Brain microvascular endothelial cell (primary cell): ENCODE results near the gene COA3.
A peak's percentile ranks its signal among the peaks of the same experiment; 100 is the strongest.

Experiments used
- DNase-seq: peaks from one replicate; pipeline ENCODE4 v3.0.0-alpha.2; 2020
- H3K27ac ChIP-seq: fragments of 250-450 bp; sonication (Bioruptor Pico); 2 replicates; pipeline ENCODE4 v1.5.1; 2020; ENCODE audit warnings: mild to moderate bottlenecking, moderate library complexity
- H3K27me3 ChIP-seq: fragments of 250-450 bp; sonication (Bioruptor Pico); replicated peaks from 2 replicates; pipeline ENCODE4 v1.5.1; 2020; ENCODE audit warnings: mild to moderate bottlenecking
- H3K36me3 ChIP-seq: fragments of 250-450 bp; sonication (Bioruptor Pico); replicated peaks from 2 replicates; pipeline ENCODE4 v1.5.1; 2020; ENCODE audit warnings: mild to moderate bottlenecking
- H3K4me3 ChIP-seq: 2 replicates; pipeline ENCODE4 v1.5.1; 2011; ENCODE audit warnings: low read depth, mild to moderate bottlenecking, control low read depth, low read length, moderate library complexity
- in situ Hi-C: cut with HindIII; loops from 2 replicates; pipeline ENCODE4 v1.10.0; 2017; ENCODE audit warnings: low sequenced_read_pairs, low pct_ligation_motif_present
- TF ChIP-seq, protein P1 (sequence below): IDR thresholded peaks from 2 replicates; pipeline ENCODE4 v1.5.1; 2011; ENCODE audit warnings: low read depth, mild to moderate bottlenecking, moderate library complexity, low read length, control low read depth, inconsistent platforms; ENCODE audit errors: missing control alignments

The COA3 gene

DNA sequence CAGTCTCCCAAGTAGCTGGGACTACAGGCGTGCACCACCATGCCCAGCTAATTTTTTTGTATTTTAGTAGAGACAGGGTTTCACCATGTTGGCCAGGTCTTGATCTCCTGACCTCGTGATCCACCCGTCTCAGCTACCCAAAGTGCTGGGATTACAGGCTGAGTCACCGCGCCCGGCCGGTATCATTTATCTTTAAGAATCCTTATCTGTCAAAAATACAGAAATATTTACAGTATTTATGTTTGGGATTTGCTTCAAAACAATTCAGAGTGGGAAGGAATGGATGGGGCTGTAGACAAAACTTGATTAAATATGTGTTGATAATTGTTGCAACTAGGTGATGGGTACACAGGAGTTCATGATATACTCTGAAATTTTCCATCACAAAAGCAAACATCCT, 22.7 kb upstream of the COA3 start:
- H3K27me3 ChIP-seq, result no peaks in the 10 kb centered on the region
- in situ Hi-C loops, result no loop called here
- H3K36me3 ChIP-seq, result peaks cover 38% of the 10 kb centered on the region
- TF ChIP-seq, protein P1, sequence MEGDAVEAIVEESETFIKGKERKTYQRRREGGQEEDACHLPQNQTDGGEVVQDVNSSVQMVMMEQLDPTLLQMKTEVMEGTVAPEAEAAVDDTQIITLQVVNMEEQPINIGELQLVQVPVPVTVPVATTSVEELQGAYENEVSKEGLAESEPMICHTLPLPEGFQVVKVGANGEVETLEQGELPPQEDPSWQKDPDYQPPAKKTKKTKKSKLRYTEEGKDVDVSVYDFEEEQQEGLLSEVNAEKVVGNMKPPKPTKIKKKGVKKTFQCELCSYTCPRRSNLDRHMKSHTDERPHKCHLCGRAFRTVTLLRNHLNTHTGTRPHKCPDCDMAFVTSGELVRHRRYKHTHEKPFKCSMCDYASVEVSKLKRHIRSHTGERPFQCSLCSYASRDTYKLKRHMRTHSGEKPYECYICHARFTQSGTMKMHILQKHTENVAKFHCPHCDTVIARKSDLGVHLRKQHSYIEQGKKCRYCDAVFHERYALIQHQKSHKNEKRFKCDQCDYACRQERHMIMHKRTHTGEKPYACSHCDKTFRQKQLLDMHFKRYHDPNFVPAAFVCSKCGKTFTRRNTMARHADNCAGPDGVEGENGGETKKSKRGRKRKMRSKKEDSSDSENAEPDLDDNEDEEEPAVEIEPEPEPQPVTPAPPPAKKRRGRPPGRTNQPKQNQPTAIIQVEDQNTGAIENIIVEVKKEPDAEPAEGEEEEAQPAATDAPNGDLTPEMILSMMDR, result no peak
- DNase-seq, result no peak
- H3K27ac ChIP-seq, result no peak overlapping the region
- H3K4me3 ChIP-seq, result no peak overlapping the region

DNA sequence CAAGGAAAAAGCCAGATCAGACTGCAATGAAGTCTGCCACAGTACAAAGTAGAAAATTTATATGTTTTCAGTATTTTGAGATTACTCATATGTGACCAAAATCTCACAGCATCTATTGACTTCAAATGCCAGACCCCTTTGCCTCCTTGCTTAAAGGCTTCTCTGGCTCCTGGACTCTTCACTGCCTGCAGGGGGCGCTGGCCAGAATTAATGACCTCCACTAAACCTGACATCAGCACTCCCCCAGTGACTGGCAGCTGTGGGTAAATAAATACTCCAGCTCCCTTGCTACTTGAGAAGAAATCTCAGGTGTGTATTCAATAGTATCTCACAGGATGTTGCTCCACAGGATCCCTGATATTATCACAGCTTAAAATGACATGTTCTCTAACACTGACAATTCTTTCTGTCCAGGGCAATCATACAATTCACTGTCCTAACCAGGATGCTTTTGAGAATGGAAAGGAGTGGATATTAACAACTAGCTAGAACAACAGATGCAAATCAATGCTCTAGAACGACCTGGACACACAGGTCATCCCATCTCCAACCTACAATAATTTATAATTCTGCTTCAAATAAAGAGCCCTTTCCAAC, 21.5 kb upstream of the COA3 start:
- in situ Hi-C loops, result no loop called here
- no peak overlapping the region for H3K4me3 ChIP-seq
- DNase-seq, result peak; percentile 61
- H3K36me3 ChIP-seq, result peaks cover 49% of the 10 kb centered on the region
- H3K27ac ChIP-seq, result no peak overlapping the region
- no peaks in the 10 kb centered on the region for H3K27me3 ChIP-seq
- TF ChIP-seq, protein P1, result peak; percentile 89

DNA sequence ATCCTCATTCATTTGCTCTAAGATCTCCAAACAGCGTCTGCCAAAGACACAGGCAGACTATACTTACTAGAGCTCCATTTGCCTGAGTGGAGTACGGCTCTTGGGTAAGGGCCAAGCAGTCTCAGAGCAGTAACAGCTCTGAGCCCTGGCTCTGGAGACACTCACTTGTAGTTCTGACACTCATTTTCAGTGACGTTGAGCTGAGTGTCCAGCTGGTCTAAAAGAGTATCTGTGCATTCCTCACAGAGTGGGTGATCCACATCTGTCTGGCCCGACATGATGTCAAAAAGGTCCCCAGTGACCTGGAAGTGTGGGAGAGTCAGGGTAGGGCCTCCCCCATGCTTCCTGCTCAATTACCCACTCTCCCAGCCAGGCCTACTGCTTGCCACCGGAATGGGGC, 19.9 kb upstream of the COA3 start:
- H3K27me3 ChIP-seq, result no peaks in the 10 kb centered on the region
- in situ Hi-C loops, result no loop called here
- TF ChIP-seq, protein P1, result no peak
- H3K36me3 ChIP-seq, result peaks cover 66% of the 10 kb centered on the region
- DNase-seq, result no peak
- no peak overlapping the region for H3K4me3 ChIP-seq
- H3K27ac ChIP-seq, result peak overlapping the region; percentile 58

DNA sequence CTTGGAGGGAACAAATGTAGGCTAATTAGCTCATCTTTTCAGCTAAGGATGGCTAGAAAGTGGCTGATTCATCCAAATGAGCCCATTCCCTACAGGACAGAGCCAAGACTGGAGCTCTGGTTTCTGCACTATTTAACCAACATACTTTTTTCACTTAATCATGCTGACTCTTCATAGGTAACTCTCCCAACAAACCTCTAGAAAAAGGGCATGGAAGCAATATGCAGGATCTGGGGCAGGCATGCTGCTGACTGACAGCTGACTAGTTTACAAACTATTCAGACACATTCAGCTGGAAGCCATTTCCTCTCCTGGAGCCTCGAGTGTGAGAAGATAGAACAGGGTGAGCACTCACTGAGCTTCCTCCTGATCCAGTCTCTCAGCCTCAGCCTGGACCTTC, 19.4 kb upstream of the COA3 start:
- in situ Hi-C loops, result no loop called here
- peak; percentile 45 for DNase-seq
- H3K4me3 ChIP-seq, result no peak overlapping the region
- H3K36me3 ChIP-seq, result peaks cover 70% of the 10 kb centered on the region
- peak overlapping the region; percentile 58 for H3K27ac ChIP-seq
- H3K27me3 ChIP-seq, result no peaks in the 10 kb centered on the region
- TF ChIP-seq, protein P1, result no peak

DNA sequence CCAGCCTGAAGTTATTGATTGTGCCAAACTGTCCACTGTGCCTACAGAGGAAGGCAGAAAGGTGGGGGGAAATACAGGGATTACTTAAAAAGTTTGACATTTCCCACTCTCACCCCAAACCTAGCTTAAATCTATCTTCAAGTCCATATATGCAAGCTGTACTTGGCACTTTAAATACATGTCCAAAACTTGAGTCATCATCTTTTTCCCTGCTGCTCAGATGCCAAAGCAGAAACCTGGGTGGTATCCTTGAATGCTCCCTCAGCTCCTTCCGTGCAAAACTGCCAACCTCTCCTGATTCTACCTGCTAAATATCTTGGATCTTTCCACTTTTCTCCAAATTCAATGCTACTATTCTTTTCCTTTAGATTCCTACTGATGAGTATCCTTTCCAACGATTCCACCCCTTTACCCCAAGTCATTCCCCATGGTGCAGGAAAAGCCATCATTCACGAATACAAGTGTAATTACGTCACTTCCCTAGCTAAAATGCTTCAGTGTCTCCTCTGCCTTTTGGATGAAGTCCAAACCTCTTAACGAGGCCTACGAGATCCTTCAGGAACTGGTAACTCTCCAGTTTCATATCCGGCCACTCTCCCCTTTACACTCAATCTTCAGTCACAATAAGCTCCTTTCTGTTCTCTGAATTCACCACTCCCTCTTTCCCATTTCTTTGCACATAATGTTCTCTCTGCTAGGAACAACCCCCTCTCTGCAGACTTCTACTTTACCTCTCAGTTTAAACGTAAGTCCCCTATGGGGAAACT, 16.3 kb upstream of the COA3 start:
- in situ Hi-C loops, result no loop called here
- Histone ChIP-seq H3K4me3 (no peak overlapping the region), H3K27me3 (no peaks in the 10 kb centered on the region), H3K36me3 (peaks cover 73% of the 10 kb centered on the region), H3K27ac (no peak overlapping the region)
- TF ChIP-seq, protein P1, result no peak
- DNase-seq, result no peak

DNA sequence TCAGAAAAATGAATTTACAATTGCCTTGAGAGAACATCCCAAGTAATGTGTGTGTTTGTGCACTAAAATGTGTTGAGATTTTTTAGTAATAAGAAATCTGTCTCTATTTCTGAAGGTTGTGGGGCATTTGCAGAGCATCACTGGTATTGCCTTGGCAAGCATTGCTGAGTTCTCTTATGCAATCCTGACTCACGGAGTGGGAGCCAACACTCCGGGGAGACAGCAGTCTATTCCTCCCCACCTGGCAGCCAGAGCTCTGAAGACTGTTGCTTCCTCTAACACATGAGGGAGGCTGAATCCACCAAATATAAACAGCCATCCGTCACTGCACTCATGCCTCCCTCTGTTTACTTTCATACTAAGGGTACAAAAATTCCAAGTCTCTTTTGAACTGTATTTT, 10.7 kb upstream of the COA3 start:
- no peak overlapping the region for H3K27ac ChIP-seq
- peaks cover 23% of the 10 kb centered on the region for H3K36me3 ChIP-seq
- no peaks in the 10 kb centered on the region for H3K27me3 ChIP-seq
- in situ Hi-C loops, result no loop called here
- no peak for DNase-seq
- H3K4me3 ChIP-seq, result no peak overlapping the region
- TF ChIP-seq, protein P1, result no peak
